Large intestine (tissue), 3 donors: Measurements from ENCODE around the gene PRKAR1B. TPM values are rescaled to one million over a fixed set of nuclear protein-coding genes. Genes with fewer than 3 reads are reported as not detected.

ENCODE experiments used
- DNase-seq, 2 donors: peaks; one replicate each; pipeline versions ENCODE4 v3.0.0 to v3.0.0-alpha.2; 2013
- H3K27ac ChIP-seq: one replicate; pipeline ENCODE4 v1.5.1; 2013; ENCODE audit warnings: low read length
- H3K27me3 ChIP-seq: 2 replicates; pipeline ENCODE4 v1.6.1; 2013; ENCODE audit warnings: low read length; ENCODE audit not compliant: control insufficient read depth, insufficient read depth
- H3K36me3 ChIP-seq: 2 replicates; pipeline ENCODE4 v1.6.1; 2013; ENCODE audit warnings: low read length; ENCODE audit not compliant: control insufficient read depth, insufficient read depth
- H3K4me1 ChIP-seq: one replicate; pipeline ENCODE4 v1.6.1; 2013; ENCODE audit warnings: low read length; ENCODE audit not compliant: control insufficient read depth, insufficient read depth
- H3K4me3 ChIP-seq: one replicate; pipeline ENCODE4 v1.5.1; 2013; ENCODE audit warnings: low read length
- H3K9me3 ChIP-seq: one replicate; pipeline ENCODE4 v1.6.1; 2013; ENCODE audit warnings: mild to moderate bottlenecking, low read depth, low read length, moderate library complexity; ENCODE audit not compliant: control insufficient read depth
- WGBS: methylation state at CpG from one replicate; pipeline ENCODE4 v1.1.5; 2013; ENCODE audit warnings: low lambda C conversion rate; ENCODE audit not compliant: insufficient coverage; 5-methylcytosine and 5-hydroxymethylcytosine counted together
- polyA plus RNA-seq: library from polyadenylated mRNA; unstranded; fragments of 120-200 nt; gene quantifications from one replicate; pipeline ENCODE4 v1.2.1, GENCODE V29; 2013

The PRKAR1B gene
- polyA plus RNA-seq, 1 donor: 34.8 TPM

DNA sequence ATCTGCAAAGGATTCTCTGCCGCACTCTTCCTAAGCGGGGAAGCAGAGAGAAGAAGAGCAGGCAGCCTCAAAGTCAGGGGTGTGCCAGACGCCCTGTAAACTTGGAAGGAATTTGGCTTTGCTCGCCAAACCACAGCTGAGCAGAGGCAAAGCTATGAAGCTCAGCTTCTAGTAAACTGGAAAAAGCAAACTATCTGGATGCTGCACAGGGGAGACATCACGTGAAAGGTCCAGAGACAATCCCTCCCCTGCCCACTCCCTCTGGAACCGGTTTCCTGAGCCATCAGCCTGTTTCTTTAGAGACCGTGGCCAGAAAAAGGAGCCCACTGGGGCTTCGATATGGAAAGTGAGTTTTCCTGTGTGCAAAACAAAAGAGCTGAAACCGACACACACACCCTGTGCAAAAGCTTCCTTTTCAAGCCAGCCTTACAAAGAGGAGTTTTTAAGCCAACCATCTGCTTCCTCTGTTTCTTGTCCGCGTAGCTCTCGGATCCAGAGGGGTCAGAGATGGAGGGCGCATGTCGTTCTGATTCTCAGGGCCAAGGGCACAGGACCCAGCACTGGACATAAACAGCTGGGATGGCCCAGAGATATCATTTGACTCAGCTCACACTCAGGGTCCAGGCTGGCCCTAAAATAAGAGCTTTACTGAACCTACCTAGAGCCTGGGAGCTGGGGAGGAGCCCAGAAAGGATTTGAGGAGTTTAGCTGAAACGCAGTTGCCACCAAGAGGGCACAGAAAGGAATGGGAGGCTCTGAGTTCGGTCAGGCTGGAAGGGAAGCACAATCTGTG, 58.7 kb downstream of the PRKAR1B start:
- Histone ChIP-seq H3K27me3 (no peaks in the 10 kb centered on the region), H3K4me1 (peaks cover 9% of the 10 kb centered on the region), H3K4me3 (no peak overlapping the region), H3K36me3 (peaks cover 21% of the 10 kb centered on the region), H3K27ac (peak overlapping the region; percentile 51), H3K9me3 (no peaks in the 10 kb centered on the region)
- peak in 1 of 2 donors; percentile 35 for DNase-seq
- WGBS: no CpG with 5 or more reads among the region's 16 CpGs

DNA sequence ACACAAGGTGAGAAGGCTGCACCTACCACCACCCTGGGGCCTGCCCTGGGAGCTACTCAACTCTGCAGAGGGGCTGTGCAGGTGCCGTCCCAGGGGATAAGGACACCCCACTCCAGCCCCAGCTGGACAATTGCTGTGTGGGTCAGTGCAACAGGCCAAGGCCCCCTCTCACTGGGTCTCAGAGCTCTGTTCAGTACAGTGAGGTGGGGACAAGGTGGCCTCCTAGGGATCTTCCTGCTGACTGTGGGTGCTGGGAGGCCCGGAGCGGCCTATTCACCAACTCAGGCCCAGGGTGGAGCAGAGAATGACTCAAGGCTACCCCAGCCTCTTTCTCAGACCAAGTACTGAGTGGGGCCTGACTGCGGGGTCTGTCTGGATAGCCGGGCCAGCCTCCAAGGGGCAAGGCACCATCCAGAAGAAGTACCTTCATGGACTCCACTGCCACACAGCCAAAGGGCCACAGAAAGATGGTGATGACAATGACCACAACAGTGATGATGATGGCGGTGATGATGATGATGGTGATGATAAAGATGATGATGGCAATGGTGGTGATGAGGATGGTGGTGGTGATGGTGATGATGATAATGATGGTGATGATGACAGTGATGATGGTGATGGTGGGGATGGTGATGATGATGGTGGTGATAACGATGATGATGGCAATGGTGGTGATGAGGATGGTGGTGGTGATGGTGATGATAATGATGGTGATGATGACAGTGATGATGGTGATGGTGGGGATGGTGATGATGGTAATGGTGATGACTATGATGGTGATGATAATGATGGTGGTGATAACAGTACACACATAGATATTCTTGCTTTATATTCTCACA, 60.4 kb downstream of the PRKAR1B start:
- no peak for DNase-seq

DNA sequence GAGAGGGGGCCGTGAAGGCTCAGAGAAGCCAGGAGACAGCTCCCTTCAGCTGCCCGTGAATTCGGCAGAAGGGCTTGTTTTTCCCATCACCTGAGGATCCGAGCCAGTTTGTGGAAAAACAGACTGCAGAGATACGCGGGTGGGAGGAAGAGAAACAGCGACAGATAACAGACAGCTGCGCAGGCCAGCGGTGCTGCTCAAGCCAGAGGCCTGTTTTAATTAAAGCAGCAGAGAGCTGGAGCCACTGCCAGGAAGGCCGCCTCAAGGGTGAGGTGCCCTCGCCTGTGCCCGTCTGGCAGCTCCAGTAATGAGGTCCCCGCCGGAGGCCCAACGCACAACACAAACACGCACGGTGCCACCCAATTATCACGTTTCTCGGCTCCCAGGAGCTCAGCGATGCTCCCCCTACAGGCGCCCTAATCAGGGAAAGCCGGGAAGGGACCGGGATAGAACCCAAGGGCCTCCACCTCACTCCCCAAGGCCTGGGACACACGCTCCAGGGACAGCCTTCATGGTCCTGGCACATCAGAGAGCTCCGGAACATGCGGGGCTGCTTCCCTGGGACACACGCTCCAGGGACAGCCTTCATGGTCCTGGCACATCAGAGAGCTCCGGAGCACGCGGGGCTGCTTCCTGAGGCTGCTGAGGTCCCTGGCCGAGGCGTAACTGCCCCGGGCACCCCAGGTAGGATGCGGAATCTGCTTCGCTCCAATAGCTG, 61.2 kb downstream of the PRKAR1B start:
- Histone ChIP-seq H3K4me3 (no peak overlapping the region), H3K27me3 (no peaks in the 10 kb centered on the region), H3K4me1 (peaks cover 9% of the 10 kb centered on the region), H3K36me3 (peaks cover 11% of the 10 kb centered on the region), H3K27ac (peak overlapping the region; percentile 31), H3K9me3 (no peaks in the 10 kb centered on the region)
- DNase-seq: no peak
- WGBS: no CpG with 5 or more reads among the region's 35 CpGs

More for the DNA sequence above, 60.4 kb downstream of the PRKAR1B start:
- Histone ChIP-seq H3K27me3 (no peaks in the 10 kb centered on the region), H3K9me3 (no peaks in the 10 kb centered on the region), H3K4me3 (no peak overlapping the region), H3K36me3 (peaks cover 16% of the 10 kb centered on the region), H3K4me1 (peaks cover 9% of the 10 kb centered on the region), H3K27ac (no peak overlapping the region)
- WGBS: 83% methylated on average over 1 of the region's 7 CpGs

DNA sequence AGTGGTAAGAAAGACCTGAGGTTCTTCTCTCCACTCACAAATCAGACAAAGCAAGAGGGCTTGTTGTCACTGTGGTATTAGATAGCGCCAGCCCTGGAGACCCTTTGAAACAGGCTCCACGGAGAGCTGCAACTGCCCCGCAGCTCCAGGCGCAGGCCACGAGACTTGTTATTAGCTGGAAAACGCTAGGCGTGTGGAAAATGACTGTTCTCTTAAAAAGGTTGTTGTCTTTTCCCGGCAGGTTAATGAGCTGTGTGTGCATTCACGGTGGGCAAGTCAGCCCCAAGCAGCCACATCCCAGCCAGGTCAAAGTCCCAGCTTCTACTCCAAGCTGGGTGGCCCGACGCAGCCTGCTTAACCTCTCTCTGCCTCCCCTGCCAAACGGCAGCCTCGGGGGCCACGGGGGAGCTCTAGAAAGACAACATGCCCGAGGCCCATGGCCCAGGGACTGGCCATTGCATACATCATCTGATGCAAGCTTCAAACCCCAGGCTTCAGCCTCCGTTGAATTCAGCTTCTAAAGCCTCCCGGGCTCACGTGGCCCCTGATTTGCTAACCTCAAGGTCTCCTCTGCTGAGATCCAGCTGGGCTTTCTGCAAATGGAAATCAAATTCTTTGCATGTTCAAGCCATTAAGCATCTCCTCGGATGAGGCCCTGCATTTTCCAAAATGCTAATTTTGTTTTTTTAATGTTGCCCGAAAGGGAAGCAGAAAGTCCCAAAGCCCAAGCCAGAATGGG, 61.9 kb downstream of the PRKAR1B start:
- Histone ChIP-seq H3K27ac (peak overlapping the region; percentile 31), H3K27me3 (no peaks in the 10 kb centered on the region), H3K4me1 (peaks cover 9% of the 10 kb centered on the region), H3K36me3 (peaks cover 8% of the 10 kb centered on the region), H3K9me3 (no peaks in the 10 kb centered on the region), H3K4me3 (no peak overlapping the region)
- peak in 1 of 2 donors; percentile 7 for DNase-seq
- no CpG with 5 or more reads among the region's 20 CpGs for WGBS

DNA sequence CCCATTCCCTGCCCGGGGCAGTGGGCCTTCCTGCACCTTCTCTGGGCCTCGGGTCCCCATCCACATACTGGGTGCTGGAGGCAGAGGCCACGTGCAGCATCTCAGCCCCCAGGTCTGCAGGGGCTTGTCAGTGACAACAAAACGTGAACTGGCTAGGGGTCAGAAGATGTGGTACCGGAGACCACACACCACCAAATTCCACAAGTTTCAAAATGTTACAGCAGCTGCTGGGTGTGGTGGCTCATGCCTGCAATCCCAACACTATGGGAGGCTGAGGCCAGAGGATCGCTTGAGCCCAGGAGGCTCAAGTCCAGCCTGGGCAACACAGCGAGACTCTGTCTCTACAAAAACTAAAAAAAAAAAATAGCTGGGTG, 62.7 kb downstream of the PRKAR1B start:
- H3K36me3 ChIP-seq: peaks cover 10% of the 10 kb centered on the region
- H3K4me3 ChIP-seq: no peak overlapping the region
- peaks cover 1% of the 10 kb centered on the region for H3K9me3 ChIP-seq
- peaks cover 9% of the 10 kb centered on the region for H3K4me1 ChIP-seq
- DNase-seq: no peak
- no peaks in the 10 kb centered on the region for H3K27me3 ChIP-seq
- no peak overlapping the region for H3K27ac ChIP-seq
- WGBS: no CpG with 5 or more reads among the region's 7 CpGs

DNA sequence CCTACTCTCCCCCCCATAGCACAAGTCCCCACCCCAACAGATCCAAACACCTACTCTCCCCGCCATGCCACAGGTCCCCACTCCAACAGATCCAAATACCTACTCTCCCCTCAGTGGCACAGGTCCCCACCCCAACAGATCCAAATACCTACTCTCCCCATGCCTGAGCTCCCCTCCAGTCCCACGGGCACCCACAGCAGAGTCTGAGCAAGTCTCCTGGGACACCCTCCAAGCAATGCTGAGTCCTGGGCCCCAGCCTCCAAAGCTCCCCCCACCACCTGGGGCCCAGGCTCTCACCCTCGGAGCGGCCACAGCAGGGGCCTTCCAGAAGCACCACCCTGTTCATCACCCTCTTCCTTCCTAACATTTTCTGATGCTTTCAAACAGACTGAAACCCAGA, 64.5 kb downstream of the PRKAR1B start:
- no peak for DNase-seq
- H3K4me3 ChIP-seq: no peak overlapping the region
- no CpG with 5 or more reads among the region's 4 CpGs for WGBS
- H3K4me1 ChIP-seq: peaks cover 5% of the 10 kb centered on the region
- H3K27ac ChIP-seq: no peak overlapping the region
- no peaks in the 10 kb centered on the region for H3K27me3 ChIP-seq
- peaks cover 4% of the 10 kb centered on the region for H3K9me3 ChIP-seq
- H3K36me3 ChIP-seq: peaks cover 15% of the 10 kb centered on the region

DNA sequence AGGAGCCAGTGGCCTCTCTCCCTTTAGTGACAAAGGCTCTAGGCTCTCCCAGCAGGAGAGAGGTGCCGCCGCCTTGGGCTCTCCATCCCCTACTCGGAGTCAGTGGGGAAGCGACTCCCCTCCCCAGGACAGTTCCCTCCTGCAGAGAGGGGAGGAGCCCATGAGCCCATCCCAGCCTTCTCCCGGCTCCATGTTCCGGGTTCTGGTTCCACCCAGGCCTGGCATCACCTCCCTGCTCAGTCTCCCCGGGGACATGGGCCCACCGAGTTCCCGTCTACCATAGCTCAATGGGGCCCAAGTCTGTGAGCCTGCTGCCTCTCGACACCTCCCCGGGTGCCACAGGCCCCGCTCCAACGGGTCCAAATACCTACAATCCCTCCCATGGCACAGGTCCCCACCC, 67.1 kb downstream of the PRKAR1B start:
- no peak for DNase-seq
- Histone ChIP-seq H3K4me1 (peaks cover under 1% of the 10 kb centered on the region), H3K27ac (no peak overlapping the region), H3K4me3 (no peak overlapping the region), H3K27me3 (no peaks in the 10 kb centered on the region), H3K9me3 (peaks cover 4% of the 10 kb centered on the region), H3K36me3 (peaks cover 9% of the 10 kb centered on the region)
- no CpG with 5 or more reads among the region's 13 CpGs for WGBS

DNA sequence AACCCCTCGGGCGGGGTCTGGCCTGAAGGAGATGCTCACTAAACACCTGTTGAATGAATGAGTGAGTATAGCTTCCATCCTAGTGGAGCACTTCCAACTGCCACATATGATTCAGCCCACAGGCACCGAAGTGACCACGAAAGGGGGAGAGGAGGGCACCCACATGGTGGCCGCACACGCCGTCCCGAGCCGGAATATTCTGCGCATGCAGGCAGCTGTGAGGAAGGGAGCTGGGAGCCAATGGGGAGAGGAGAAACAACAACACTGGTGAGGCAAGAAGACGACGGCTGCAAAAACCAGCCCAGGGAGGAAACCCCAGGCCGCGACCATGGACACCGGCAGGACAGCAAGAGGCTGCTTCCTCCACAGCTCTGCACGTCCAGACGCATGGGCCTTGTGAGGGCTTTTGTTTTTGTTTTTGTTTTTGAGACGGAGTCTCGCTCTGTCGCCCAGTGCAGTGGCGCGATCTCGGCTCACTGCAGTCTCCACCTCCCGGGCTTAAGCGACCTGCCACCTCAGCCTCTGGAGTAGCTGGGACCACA, 67.7 kb downstream of the PRKAR1B start:
- Histone ChIP-seq H3K4me1 (no peaks in the 10 kb centered on the region), H3K36me3 (peaks cover 6% of the 10 kb centered on the region), H3K4me3 (no peak overlapping the region), H3K27me3 (no peaks in the 10 kb centered on the region), H3K27ac (no peak overlapping the region), H3K9me3 (peaks cover 4% of the 10 kb centered on the region)
- no peak for DNase-seq
- WGBS: no CpG with 5 or more reads among the region's 25 CpGs

DNA sequence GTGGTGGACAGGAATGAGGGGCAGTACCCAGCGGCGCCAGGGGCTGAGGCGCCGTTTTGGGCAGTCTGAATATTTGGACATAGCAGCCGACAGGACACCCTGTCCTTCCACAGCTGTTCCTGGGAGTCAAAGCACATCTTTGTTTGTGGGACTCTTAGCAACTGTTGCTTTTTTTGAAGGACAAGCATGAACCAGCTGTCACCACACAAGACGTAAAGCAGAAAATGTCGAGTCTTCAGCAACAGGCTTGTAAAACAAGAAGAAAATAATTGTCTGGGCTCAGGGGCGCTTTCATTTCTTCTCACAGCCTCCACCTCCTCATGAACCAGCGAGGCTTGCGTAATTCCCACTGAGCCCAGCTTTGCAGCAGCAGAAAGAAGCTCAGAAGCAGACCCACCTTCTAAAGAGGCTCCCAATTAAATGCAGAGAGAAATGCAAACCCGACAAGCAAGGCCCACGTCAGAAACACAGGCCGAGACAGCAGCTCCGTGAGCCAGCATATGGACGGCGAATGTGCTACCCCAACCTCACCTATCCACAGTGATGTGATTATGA, 69.4 kb downstream of the PRKAR1B start:
- no peaks in the 10 kb centered on the region for H3K4me1 ChIP-seq
- peaks cover 13% of the 10 kb centered on the region for H3K9me3 ChIP-seq
- no peaks in the 10 kb centered on the region for H3K27me3 ChIP-seq
- DNase-seq: peak; percentile 26 to 38
- H3K27ac ChIP-seq: peak overlapping the region; percentile 16
- peaks cover 10% of the 10 kb centered on the region for H3K36me3 ChIP-seq
- WGBS: no CpG with 5 or more reads among the region's 16 CpGs
- no peak overlapping the region for H3K4me3 ChIP-seq
